Activated T-cell treated with anti-CD3 and anti-CD28 coated beads, Interleukin-2, amount 50 U/mL, for 1 hour (primary cell): ENCODE measurements around the gene FOXO3.
"Not testable (repeated sequence)": the region's sequence is repeated elsewhere in the genome, so short reads cannot be mapped to it uniquely, and the experiment has no call there.

ENCODE experiments used
- DNase-seq: peaks from one replicate; pipeline ENCODE4 v3.0.0-alpha.2; 2020

FOXO3 gene

GRCh38 chr6:108633436-108633835 is 72.7 kb downstream of the FOXO3 start:
- no peak for DNase-seq

- no peak for DNase-seq
Measured at GRCh38 chr6:108635505-108636226, 74.9 kb downstream of the FOXO3 start.

DNA sequence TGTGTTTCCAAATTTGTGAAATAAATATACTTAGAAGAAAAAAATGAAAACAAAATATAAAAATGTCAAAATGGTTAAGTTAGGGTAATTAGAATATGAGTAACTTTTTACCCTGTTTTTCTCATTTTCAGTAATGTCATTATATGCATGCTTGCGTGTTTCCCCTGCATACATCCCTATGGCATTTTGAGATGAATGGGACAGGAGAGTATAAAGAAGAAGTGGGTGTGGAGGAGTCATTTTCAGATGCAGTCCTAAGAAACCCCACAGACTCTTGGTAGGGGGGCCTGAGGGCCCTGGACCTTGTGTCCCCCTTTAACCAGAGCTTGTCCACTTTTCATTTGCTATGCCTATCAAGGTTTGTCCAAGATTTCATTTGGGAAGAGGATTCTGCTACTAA is 77.2 kb downstream of the FOXO3 start:
- DNase-seq: no peak

- no peak for DNase-seq
Measured at GRCh38 chr6:108638993-108639392, 78.3 kb downstream of the FOXO3 start.

GRCh38 chr6:108640104-108640503 is 79.4 kb downstream of the FOXO3 start:
- DNase-seq: no peak

- no peak for DNase-seq
Measured at GRCh38 chr6:108643184-108643583, 82.5 kb downstream of the FOXO3 start.

DNA sequence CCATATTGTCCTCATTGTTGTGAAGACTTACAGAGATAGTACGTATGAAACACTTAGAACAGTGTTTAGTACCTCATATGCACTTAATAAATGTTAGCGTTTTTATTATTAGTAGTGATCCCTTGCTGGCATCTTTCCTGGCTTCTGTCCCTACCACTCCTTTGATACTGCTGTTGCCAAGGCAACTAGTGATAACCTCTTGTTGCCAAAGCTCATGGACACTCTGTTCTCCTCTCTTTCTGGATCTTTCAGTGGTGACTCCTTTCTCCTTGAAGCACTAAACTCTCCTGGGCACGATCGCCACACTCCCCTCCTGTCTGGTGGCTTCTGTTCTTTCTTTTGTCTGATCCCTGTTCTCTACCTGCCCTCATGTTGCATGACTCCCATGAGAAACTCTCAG is 83.5 kb downstream of the FOXO3 start:
- no peak for DNase-seq

DNA sequence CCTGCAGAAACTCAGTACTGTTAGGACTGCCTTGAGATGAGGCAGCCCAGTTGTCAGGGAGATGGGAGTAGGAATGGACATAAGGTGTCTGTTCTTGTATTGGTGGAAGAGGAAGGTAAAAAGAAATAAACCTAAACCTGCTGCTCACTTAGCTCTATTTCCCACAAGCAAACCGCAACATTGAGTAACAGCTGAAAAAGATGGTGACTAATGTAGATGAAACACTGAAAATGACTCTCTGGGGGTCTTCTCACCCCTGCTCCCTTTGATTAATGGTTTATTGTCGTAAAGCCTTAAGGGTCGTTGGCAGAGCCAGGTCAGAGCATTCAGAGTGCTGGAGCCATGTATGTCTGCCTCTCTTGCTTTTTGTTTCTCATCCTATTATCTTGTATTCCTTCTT is 87.5 kb downstream of the FOXO3 start:
- DNase-seq: no peak

GRCh38 chr6:108650325-108650724 is 89.6 kb downstream of the FOXO3 start:
- no peak for DNase-seq

DNA sequence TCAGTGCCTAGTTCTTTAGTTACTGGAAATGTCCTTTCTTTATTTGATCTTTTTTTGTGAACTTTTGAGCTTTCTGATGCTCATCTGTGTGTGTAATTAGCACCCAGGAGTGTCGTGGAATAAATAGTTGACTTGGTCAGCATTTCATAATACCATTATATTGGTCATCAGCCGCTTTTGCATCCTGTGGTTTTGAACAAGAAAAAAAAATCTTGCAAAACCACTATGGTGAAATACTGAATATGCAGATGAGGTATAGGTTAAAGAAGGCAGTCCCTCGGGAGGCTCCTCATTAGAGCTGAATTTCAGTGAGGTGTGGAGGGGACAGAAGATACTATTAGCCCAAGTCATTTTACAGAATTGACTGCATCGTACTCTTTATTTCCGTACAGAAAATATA is 90.1 kb downstream of the FOXO3 start:
- DNase-seq: no peak

GRCh38 chr6:108651340-108652227 is 90.9 kb downstream of the FOXO3 start:
- no peak for DNase-seq

- DNase-seq: no peak
Measured at GRCh38 chr6:108652375-108652774, 91.7 kb downstream of the FOXO3 start.

DNA sequence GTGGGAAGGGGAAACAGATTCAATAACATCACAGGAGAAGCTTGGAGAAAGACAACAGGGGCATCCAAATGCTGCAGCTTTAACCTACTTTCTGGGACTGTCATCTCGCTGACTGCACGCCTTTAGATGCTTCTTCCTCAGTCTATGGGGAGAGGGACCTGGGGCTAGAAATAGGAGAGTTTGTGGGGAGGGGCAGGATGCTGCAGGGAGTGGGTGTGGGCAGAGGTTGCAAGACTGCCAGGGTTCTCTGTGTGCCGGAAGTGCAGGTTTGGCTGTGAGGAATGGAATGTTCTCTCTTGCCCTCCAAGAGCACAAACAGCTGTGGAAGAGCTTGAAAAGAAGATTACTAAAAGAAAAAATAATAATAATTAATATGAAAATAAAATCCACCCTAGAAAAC is 93.2 kb downstream of the FOXO3 start:
- no peak for DNase-seq

- no peak for DNase-seq
Measured at GRCh38 chr6:108654465-108655106, 93.9 kb downstream of the FOXO3 start.

GRCh38 chr6:108655806-108656651 is 95.3 kb downstream of the FOXO3 start:
- DNase-seq: no peak

DNA sequence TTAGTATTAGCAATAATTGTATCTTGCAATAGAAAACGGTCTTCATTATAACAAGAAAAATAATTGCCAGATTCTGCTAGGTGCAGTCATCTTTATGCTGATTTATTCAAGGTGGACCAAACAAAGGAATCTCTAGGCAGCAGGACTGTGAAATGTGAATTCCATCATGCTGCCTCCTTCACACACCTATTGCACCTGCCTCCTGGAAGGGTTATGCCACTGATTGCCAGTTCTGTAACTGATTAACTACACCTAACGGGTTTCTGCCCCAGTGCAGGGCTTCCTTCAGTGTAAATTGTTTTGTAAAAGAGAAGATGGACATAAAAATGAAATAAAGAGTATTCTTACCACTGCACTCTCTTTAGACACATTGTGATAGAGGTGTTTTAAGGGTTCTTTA is 96.1 kb downstream of the FOXO3 start:
- DNase-seq: no peak

DNA sequence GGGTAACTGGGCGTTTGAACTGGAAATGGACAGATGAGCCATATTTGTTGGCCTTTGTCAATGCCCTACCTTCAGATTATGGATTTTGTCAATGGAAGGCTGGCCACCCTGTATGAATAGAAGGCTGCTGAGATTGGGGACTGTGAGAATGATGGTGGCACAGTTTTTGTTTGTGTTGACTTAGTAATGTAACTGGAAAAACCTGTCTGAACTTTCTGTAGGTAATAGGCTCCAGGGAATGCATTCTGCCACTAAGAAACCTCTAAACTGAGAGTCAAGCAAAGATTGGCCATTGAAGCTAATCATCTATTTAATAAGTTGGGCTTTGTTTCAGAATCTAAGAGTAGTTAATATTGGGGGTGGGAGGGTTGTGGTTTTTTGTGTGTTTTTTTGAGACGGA is 97.5 kb downstream of the FOXO3 start:
- DNase-seq: no peak

DNA sequence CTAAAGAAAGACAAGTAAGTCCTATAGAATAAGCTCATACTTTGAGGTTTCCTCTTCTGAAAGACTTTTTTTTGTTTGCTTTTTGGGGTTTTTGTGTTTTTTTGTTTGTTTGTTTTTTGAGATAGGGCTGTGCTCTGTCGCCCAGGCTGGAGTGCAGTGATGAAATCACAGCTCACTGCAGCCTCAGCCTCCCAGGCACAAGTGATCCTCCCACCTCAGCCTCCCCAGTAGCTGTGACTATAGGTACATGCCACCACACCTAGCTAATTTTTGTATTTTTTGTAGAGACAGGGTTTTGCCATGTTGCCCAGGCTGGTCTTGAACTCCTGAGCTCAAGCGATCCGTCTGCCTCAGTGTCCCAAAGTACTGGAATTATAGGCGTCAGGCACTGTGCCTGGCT is 98.1 kb downstream of the FOXO3 start:
- DNase-seq: not testable (repeated sequence)

- no peak for DNase-seq
Measured at GRCh38 chr6:108660251-108660650, 99.5 kb downstream of the FOXO3 start.

DNA sequence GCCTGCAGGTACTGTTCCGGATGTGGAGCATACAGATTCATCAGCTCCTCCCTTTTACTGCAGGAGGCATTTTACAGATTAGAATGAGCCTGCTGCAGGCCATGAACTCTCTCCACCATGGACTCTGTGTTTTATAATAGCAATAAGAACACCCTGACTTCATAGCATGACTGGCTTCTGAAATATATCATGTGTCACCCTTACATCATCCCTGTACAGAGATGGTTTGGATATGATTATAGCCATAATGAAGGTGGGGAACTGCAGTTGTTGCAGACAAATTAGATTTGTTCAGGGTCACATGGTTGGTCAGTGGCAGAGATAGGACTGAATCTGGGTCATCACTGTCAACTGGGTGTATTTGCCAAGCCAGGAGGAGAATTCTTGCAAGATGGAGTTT is 100.7 kb downstream of the FOXO3 start:
- no peak for DNase-seq

DNA sequence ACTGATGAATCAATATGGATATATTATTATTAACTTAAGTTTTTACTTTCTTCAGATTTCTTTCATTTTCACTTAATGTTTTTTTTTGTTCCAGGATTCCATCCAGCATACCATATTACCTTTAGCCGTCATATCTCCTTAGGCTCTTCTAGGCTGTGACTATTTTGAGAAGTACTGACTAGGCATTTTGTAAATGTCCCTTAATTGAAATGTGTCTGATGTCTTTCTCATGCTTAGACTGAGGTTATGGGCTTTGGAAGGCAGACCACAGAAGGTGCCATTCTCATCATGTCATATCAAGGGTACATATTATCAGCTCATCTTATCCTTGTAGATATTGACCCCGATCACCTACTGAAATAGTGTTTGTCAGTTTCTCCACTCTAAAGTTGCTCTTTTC is 101.3 kb downstream of the FOXO3 start:
- DNase-seq: no peak

DNA sequence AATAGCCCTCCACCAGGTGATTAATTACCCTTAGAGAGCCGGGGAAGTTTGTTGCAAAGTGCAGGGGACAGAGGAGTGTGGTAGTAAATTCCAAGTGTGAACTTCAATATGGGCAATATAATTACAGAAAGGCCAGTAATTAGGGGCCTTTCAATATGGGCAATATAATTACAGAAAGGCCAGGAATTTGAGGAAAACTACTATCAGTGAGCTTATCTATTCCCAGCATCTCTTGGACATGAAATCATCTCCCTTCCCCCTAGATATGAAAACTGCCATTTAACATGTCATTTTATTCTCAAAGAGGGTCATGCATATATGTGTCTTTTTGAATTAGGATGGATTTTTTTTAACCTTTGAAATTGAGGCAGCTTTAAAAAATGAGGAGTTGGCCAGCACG is 102.0 kb downstream of the FOXO3 start:
- no peak for DNase-seq
